ENCODE measurements around the gene MRLN. TPM values are rescaled to one million over a fixed set of nuclear protein-coding genes. Genes with fewer than 3 reads are reported as not detected.
A peak's percentile ranks its signal among the peaks of the same experiment; 100 is the strongest.

MRLN gene
- total and polyA plus RNA-seq, 12 donors, result 0.39 to 2.0 (median 0.64) TPM; not detected in 9

GRCh38 chr10:59702347-59702746, 50.9 kb downstream of the MRLN start:
- Histone ChIP-seq H3K4me1 (replicated peaks in 1 of 2) (peaks cover 31 to 57% of the 10 kb centered on the region in 2 donors), H3K27ac (peak overlapping the region in 2 of 5 donors; percentile 49 to 58), H3K36me3 (replicated peaks in 1 of 2) (no peaks in the 10 kb centered on the region), H3K9me3 (replicated peaks in 1 of 3) (no peaks in the 10 kb centered on the region), H3K4me3 (no peak overlapping the region), H3K27me3 (no peaks in the 10 kb centered on the region)
- no peak for DNase-seq
- TF ChIP-seq CTCF (IDR thresholded peaks at IDR 0.05) (no peak), POLR2A (IDR thresholded peaks at IDR 0.05) (no peak)
- intact Hi-C loops (cut with DNase I), result no loop called here
- 64 to 71% (median 67%) methylated on average over 4 of the region's 4 CpGs for WGBS, 4 donors

GRCh38 chr10:59700709-59701108, 52.5 kb downstream of the MRLN start:
- Histone ChIP-seq H3K27ac (no peak overlapping the region), H3K4me1 (replicated peaks in 1 of 2) (peaks cover 19 to 54% of the 10 kb centered on the region in 2 donors), H3K36me3 (replicated peaks in 1 of 2) (no peaks in the 10 kb centered on the region), H3K9me3 (replicated peaks in 1 of 3) (no peaks in the 10 kb centered on the region), H3K4me3 (no peak overlapping the region), H3K27me3 (no peaks in the 10 kb centered on the region)
- 53 to 75% (median 65%) methylated on average over 4 of the region's 4 CpGs for WGBS, 4 donors
- TF ChIP-seq POLR2A (IDR thresholded peaks at IDR 0.05) (no peak), CTCF (IDR thresholded peaks at IDR 0.05) (no peak)
- no peak for DNase-seq
- intact Hi-C loops (cut with DNase I), result no loop called here

GRCh38 chr10:59698326-59698725, 54.9 kb downstream of the MRLN start:
- 47 to 70% (median 60%) methylated on average over 1 of the region's 1 CpG for WGBS, 4 donors

GRCh38 chr10:59695637-59696036, 57.6 kb downstream of the MRLN start:
- Histone ChIP-seq H3K9me3 (replicated peaks in 1 of 3) (no peaks in the 10 kb centered on the region), H3K4me3 (no peak overlapping the region), H3K4me1 (replicated peaks in 1 of 2) (peaks cover 18 to 20% of the 10 kb centered on the region in 2 donors), H3K27me3 (no peaks in the 10 kb centered on the region), H3K36me3 (replicated peaks in 1 of 2) (no peaks in the 10 kb centered on the region), H3K27ac (peak overlapping the region in 2 of 5 donors; percentile 10 to 22)
- intact Hi-C loops (cut with DNase I), result no loop called here
- WGBS, 4 donors, result 42 to 50% (median 47%) methylated on average over 3 of the region's 3 CpGs
- DNase-seq, result no peak
- TF ChIP-seq CTCF (IDR thresholded peaks at IDR 0.05), result no peak
- no peak for TF ChIP-seq POLR2A (IDR thresholded peaks at IDR 0.05)

More at GRCh38 chr10:59698326-59698725, 54.9 kb downstream of the MRLN start:
- Histone ChIP-seq H3K27ac (peak overlapping the region in 3 of 5 donors; percentile 12 to 67 (median 36)), H3K36me3 (replicated peaks in 1 of 2) (no peaks in the 10 kb centered on the region), H3K27me3 (no peaks in the 10 kb centered on the region), H3K4me3 (no peak overlapping the region), H3K9me3 (replicated peaks in 1 of 3) (no peaks in the 10 kb centered on the region), H3K4me1 (replicated peaks in 1 of 2) (peaks cover 18 to 33% of the 10 kb centered on the region in 2 donors)
- intact Hi-C loops (cut with DNase I), result no loop called here
- no peak for DNase-seq
- TF ChIP-seq POLR2A (IDR thresholded peaks at IDR 0.05) (no peak), CTCF (IDR thresholded peaks at IDR 0.05) (no peak)

Data from adrenal gland (tissue), 12 donors.